Kidney (tissue), 14 donors: ENCODE measurements around the gene MEF2C. TPM values are rescaled to one million over a fixed set of nuclear protein-coding genes. Genes with fewer than 3 reads are reported as not detected.
A peak's percentile ranks its signal among the peaks of the same experiment; 100 is the strongest.

Experiments used
- DNase-seq, 5 donors: peaks; one replicate each; pipeline ENCODE4 v3.0.0-alpha.2; 2013 to 2020
- FAIRE-seq: peaks from 2 replicates; lab custom pipeline; 2012; peaks lifted over from hg19 to GRCh38; lab: Jason Lieb, UNC
- H3K27ac ChIP-seq, 2 donors: one replicate each; pipeline ENCODE4 v1.7.0; 2013; ENCODE audit warnings: low read depth in 2 of 2, low read length in 2 of 2, inconsistent platforms in 1 of 2
- H3K27me3 ChIP-seq: one replicate; pipeline ENCODE4 v1.7.1; 2013; ENCODE audit warnings: low read length, inconsistent platforms; ENCODE audit not compliant: control insufficient read depth, insufficient read depth
- H3K36me3 ChIP-seq, 3 donors: one replicate each; pipeline versions ENCODE4 v1.7.0 to v1.7.1; 2013; ENCODE audit warnings: low read length in 3 of 3, control low read depth in 1 of 3, inconsistent platforms in 1 of 3; ENCODE audit not compliant: insufficient read depth in 3 of 3, control insufficient read depth in 2 of 3
- H3K4me1 ChIP-seq, 3 donors: one replicate each; pipeline versions ENCODE4 v1.7.0 to v1.7.1; 2013; ENCODE audit warnings: low read length in 3 of 3, inconsistent platforms in 1 of 3, low read depth in 1 of 3; ENCODE audit not compliant: control insufficient read depth in 2 of 3, insufficient read depth in 2 of 3
- H3K4me3 ChIP-seq, 3 donors: one replicate each; pipeline versions ENCODE4 v1.7.0 to v1.8.1; 2013; ENCODE audit warnings: low read length in 3 of 3, control low read depth in 1 of 3, inconsistent platforms in 1 of 3
- H3K9ac ChIP-seq, 3 donors: one replicate each; pipeline versions ENCODE4 v1.7.0 to v1.7.1; 2013; ENCODE audit warnings: low read length in 3 of 3, control low read depth in 1 of 3, inconsistent platforms in 1 of 3
- H3K9me3 ChIP-seq, 3 donors: one replicate each; pipeline versions ENCODE4 v1.7.0 to v1.7.1; 2013; ENCODE audit warnings: low read length in 3 of 3, control low read depth in 1 of 3, inconsistent platforms in 1 of 3; ENCODE audit not compliant: control insufficient read depth in 2 of 3, insufficient read depth in 1 of 3
- intact Hi-C: fragments of 100-400 bp; cut with DNase I; formaldehyde crosslinking; loops from one replicate; pipeline ENCODE4 v1.11.1; 2022
- polyA plus RNA-seq: library from polyadenylated mRNA; stranded (reverse); fragments of 350-450 nt; fragmentation: Illumina TruSeq; extraction: RNeasy Lipid Tissue Mini Kit (QIAGEN cat#74804); gene quantifications from one replicate; pipeline ENCODE4 v1.2.3, GENCODE V29; 2014; ENCODE audit warnings: low read depth, low replicate concordance; ENCODE audit not compliant: insufficient read depth
- total RNA-seq: library from RNA; stranded (reverse); fragmentation: NEBNext Ultra II Directional; extraction: Animal tissue kit (Norgen Biotek cat#: 25700); gene quantifications from one replicate; pipeline ENCODE4 v1.2.1, GENCODE V29; 2021
- TF ChIP-seq, protein P1 (sequence below): IDR thresholded peaks from 3 replicates; pipeline ENCODE4 v1.5.1; 2012; ENCODE audit warnings: mild to moderate bottlenecking, moderate library complexity, borderline replicate concordance; ENCODE audit not compliant: insufficient read depth; ENCODE audit errors: extremely low read depth
- donor health status: control.
- donor health status: control.
- donor health status: control.
- donor health status: control.
- donor health status: control.
- donor health status: DM: yes; HTN: yes; CAD: no.
- donor health status: Normal renal cell carcinoma (clear cell type).

MEF2C gene
- total and polyA plus RNA-seq, 2 donors from 2014 or later, result 5.3 to 75.4 TPM

DNA sequence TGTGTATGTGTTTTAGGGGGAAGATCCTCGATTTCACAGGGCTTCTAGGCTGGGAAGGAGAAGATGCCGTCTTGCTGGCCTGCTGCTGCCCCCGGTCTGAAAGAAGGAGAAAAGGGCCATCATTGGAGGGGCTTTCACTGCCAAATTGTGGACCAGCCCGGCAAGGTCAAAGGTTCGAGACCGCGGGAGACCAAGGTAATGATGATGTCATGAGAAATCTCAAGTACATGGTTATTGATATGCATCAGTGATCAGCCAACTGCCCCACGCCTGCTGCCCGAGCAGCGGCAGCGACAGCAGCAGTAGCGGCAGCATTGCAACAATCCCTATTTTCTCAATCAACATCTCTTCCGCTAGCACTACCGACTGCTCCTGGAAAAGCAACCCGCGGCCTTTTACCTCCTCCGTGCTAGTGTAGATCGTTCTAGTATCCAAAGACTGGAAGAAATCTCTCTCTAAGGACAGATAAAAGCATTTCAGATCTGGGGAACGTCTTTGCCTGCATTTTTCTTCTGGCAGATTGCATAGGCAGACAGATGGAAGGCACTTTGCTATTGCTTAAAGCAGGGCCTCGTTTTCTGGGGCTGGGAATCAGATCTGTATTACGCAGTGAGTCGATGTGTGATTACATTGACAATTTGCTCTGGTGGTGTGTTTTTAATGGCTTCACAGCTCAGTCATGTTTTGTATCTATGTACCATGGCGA lies 215.3 kb downstream of the MEF2C start:
- Histone ChIP-seq H3K9me3 (no peaks in the 10 kb centered on the region), H3K36me3 (no peaks in the 10 kb centered on the region), H3K27me3 (peaks cover 87% of the 10 kb centered on the region), H3K4me1 (no peaks in the 10 kb centered on the region), H3K9ac (no peak overlapping the region), H3K27ac (no peak overlapping the region), H3K4me3 (no peak overlapping the region)
- peak in 3 of 5 donors; percentile 18 to 53 (median 31) for DNase-seq
- no peak for FAIRE-seq
- intact Hi-C loops, result no loop called here
- TF ChIP-seq, protein P1, sequence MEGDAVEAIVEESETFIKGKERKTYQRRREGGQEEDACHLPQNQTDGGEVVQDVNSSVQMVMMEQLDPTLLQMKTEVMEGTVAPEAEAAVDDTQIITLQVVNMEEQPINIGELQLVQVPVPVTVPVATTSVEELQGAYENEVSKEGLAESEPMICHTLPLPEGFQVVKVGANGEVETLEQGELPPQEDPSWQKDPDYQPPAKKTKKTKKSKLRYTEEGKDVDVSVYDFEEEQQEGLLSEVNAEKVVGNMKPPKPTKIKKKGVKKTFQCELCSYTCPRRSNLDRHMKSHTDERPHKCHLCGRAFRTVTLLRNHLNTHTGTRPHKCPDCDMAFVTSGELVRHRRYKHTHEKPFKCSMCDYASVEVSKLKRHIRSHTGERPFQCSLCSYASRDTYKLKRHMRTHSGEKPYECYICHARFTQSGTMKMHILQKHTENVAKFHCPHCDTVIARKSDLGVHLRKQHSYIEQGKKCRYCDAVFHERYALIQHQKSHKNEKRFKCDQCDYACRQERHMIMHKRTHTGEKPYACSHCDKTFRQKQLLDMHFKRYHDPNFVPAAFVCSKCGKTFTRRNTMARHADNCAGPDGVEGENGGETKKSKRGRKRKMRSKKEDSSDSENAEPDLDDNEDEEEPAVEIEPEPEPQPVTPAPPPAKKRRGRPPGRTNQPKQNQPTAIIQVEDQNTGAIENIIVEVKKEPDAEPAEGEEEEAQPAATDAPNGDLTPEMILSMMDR, result no peak
